Stimulated activated CD4-positive, alpha-beta T cell treated with anti-CD3 and anti-CD28 coated beads, Interleukin-15, amount 100 ng/mL, for 1 hour (primary cell): ENCODE results near the gene ZNF609.
A peak's percentile ranks its signal among the peaks of the same experiment; 100 is the strongest.

Source experiments
- DNase-seq, 2 donors: peaks; one replicate each; pipeline ENCODE4 v3.0.0-alpha.2; 2020; ENCODE audit warnings: low read depth in 1 of 2, low spot score in 1 of 2

The ZNF609 gene

DNA sequence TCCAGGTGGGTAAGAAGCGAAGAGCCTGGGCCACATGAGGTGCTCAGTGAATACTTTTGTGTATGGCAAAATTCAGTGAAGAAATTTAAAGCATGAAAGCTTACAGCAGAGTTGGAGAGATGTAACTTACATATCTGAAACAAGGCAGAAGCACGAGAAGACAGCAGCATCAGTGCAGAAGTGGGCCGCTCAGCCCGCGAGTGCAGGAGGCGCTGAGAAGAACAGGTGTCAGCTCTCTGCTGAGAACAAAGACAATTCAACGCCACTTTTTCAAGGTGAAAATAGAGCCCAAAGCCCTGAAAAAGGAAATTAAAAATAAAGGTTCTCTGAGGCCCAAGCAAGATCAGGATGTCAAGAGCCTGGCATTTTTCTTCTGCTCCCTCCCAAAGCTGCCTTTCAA is 256.8 kb downstream of the ZNF609 start:
- DNase-seq, result no peak

DNA sequence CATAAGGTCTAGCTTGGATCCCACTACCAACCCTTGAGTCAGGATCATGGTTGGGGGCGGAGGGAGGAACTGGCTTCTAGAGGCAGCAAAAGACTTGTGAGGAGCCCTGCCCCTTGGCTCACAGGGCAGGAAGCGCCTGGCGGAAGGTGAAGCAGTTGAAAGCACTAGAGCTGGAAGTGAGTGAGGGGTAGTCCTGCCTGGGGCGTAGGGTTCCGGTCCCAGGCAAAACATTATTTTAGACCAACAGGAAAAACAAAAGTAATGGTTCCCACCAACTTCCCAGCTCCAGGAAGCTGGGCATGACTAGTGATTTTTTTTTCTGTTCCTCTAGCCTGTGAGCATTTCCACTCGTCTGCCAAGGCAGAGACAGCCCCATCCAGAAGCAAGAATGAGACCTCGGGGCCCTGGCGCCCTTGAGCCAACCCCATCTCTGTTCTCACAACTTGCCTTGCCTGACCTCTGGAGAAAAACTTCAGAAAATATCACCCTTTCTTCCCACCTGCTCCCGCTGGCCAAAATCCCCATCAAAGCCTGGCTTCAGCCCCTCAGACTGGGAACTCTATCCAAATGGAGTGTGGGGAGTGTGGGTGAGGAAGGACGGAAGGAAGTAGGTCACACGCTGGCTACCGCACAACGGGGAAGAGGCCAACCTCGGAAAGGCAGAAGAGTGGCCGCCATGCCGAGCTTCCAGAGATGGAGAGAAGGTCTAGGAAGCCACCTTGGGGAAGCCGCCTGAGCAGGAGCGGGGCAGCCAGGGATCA is 257.5 kb downstream of the ZNF609 start:
- DNase-seq, result no peak

DNA sequence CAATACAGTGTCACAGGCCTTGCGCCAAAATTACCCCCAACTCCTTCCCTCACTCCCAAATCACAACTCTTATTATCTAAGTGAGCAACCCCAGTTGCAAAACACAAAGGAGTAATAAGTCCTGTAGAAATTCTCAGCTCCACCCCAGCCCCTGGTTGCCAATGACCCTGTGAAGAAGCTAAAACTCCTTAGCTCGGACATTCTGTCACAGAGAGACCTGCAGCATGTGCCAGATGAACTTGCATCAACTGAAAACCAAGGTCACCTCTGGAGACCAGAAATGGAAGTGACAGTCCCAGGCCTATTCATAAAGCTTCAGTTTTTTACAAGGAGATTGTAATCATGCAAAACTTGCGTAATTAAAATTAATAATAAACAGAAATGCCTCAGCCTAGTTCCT is 259.8 kb downstream of the ZNF609 start:
- DNase-seq, result no peak

DNA sequence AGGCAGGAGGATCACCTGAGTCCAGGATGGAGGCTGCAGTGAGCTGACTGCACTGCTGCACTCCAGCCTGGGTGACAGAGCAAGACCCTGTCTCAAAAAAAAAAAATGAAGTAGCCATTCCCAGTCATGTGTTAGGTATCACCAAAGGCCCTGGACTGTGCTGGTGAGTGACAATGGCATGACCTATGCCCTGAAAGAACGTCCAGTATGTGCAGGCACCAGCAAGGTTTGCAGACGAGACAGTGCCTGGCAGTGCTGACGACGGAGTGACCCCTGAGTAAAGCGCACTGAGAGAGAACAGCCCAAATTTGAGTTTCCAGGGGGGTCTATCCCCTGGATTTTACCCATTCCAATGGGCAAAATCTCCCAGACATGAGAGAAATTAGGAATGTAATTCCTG is 269.8 kb downstream of the ZNF609 start:
- no peak for DNase-seq

DNA sequence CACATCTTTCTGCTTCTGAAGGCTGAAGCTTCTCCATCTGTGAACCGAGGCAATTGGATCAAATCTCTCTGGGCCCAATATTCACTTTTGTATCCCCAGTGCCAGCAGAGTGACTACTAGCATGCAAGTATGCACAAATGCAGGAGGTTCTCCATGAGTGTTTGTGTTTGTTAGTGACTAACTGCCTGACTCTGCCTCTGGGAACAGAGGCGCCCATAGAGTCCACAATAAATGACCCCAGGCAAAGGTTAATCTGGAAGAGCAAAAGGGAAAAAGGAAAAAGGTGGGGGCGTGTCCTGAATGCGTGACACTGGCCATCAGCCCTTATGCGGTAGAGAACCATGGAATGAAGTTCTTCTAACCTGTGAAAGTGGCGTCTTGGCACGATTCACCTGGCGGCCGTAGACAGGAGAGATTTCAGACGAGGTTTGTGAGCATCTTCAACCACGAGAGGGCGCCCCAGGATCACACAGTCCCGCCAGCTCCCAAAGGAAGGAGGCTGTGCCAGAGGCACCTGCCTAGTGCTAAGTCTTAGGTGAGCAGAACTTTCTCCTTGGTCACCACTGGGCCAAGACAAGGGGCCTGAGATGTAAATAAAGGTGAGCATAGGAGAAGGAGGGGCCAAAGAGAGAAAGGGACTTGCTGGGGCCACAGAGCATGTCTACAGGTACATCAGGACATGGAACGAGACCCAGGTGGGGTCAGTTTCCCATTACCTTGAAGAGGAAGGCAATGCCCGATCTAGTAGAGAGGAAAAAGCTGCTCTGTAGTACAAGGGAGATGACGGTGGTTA is 270.8 kb downstream of the ZNF609 start:
- DNase-seq, result peak; percentile 65 to 77

DNA sequence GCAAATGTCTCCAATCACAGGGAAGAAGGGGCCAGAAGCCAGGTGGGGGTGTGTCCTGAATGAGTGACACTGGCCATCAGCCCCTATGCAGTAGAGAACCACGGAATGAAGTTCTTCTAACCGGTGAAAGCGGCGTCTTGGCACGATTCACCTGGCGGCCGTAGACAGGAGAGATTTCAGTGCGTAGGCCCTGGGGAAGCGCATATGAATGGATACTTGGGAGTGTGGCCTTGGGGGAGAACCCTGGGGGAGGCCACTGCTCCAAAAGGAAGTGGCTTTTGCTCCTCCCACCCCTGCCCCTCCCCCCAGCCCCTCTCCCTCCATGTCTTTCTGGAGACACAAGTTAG is 271.4 kb downstream of the ZNF609 start:
- no peak for DNase-seq

DNA sequence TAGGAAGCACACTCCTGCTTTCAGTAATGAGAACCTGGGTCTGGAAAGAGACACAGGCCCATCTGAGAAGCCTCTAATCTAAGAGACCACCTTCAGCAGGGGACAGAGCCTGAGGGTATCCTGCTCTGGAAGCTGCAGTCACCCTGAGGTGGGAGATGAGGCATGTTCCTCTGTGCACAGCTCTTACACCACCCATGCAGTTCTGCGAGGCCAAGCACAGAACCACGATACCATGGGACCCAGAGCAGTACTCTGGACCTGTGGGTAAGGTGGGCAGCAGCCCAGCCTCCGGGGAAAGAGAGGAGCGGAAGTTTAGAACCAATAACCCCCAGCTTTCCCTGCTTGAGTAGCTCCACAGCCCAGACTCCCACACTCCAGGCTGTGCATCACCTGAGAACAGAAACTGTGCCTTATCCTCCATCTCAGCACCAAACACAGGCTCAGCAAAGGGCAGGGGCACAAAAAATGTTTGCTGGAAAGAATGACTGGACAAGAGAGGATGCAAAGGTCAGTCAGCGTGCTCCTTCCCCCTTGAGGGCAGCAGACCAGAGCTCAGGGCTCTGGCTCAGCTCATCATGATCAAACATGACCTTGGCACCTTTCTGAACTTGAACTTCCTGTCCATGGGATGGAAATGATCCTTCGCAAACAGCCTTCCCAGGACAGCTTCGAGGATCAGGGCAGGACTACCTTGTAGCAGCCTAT is 271.9 kb downstream of the ZNF609 start:
- DNase-seq, result no peak
